ENCODE results near the gene EVI5.
"Not testable (repeated sequence)": the region's sequence is repeated elsewhere in the genome, so short reads cannot be mapped to it uniquely, and the experiment has no call there.

Gene EVI5

DNA sequence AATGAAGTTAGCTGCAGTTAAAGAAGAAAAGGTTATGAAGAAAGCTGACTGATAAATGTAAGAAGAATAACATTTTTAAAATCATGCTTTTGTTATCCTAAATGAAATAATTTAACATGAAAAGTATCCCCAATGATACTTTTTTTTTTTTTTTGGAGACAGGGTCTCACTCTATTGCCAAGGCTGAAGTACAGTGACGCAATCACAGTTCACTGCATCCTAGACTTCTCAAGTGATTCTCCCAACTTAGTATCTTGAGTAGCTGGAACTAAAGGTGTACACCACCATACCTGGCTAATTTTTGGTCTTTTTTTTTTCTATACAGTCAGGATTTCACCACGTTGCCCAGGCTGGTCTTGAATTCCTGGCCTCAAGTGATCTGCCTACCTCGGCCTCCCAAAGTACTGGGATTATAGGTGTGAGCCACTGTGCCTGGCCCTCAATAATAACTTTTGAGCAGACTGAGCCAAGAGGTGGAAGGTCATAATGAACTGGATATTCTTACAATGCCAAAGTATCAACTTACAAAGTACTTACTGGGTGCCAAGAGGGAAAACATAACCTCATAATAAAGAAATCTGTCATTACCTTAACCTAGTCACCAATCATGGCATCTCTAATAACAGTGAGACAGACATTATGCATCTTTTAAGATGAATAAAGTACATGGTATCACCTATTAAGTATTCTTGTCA, 94.5 kb downstream of the EVI5 start:
- Histone ChIP-seq H3K9ac (ENCODE audit: insufficient read length, low read depth) (no peak overlapping the region), H3K4me3 (ENCODE audit: insufficient read length, low read depth) (no peak overlapping the region), H3K4me1 (ENCODE audit: insufficient read depth, insufficient read length) (no peaks in the 10 kb centered on the region), H3K9me3 (ENCODE audit: insufficient read depth, low read length) (0 out of 2 replicates have a peak, but pooled peaks cover 3% of the 10 kb centered on the region), H3K27me3 (ENCODE audit: insufficient read depth, insufficient read length) (no peaks in the 10 kb centered on the region), H3K36me3 (ENCODE audit: insufficient read depth, insufficient read length, low read length) (peaks cover 25% of the 10 kb centered on the region)
- no peak for DNase-seq (ENCODE audit: low read depth, low spot score)
- TF ChIP-seq YY1 (IDR thresholded peaks at IDR 0.05; ENCODE audit: insufficient read depth, insufficient read length) (no peak), SUZ12 (IDR thresholded peaks at IDR 0.05; ENCODE audit: extremely low read depth, insufficient read depth, insufficient read length) (no peak)

DNA sequence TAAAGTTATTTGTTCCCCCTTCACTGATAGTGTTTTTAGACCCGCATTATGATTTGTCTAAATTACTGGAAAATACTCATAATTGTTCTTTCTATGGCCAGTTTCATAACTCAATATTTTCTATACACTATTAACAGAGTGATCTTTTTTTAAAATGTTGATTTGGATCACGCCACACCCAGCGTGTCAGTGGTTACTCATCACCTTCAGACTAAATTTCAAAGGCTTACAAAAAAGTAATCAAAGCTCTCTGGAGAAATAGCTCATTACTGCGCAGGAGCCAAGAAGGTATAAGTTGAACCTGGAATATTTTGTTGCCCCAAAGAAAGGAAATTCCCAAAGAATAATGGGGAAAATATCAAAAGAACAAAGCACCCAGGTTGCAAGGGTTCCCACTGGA, 104.9 kb downstream of the EVI5 start:
- H3K9me3 ChIP-seq (ENCODE audit: insufficient read depth, low read length), result no peaks in the 10 kb centered on the region
- H3K9ac ChIP-seq (ENCODE audit: insufficient read length, low read depth), result no peak overlapping the region
- no peaks in the 10 kb centered on the region for H3K27me3 ChIP-seq (ENCODE audit: insufficient read depth, insufficient read length)
- H3K36me3 ChIP-seq (ENCODE audit: insufficient read depth, insufficient read length, low read length), result peaks cover 18% of the 10 kb centered on the region
- no peaks in the 10 kb centered on the region for H3K4me1 ChIP-seq (ENCODE audit: insufficient read depth, insufficient read length)
- no peak for DNase-seq (ENCODE audit: low read depth, low spot score)
- no peak overlapping the region for H3K4me3 ChIP-seq (ENCODE audit: insufficient read length, low read depth)
- no peak for TF ChIP-seq YY1 (IDR thresholded peaks at IDR 0.05; ENCODE audit: insufficient read depth, insufficient read length)

DNA sequence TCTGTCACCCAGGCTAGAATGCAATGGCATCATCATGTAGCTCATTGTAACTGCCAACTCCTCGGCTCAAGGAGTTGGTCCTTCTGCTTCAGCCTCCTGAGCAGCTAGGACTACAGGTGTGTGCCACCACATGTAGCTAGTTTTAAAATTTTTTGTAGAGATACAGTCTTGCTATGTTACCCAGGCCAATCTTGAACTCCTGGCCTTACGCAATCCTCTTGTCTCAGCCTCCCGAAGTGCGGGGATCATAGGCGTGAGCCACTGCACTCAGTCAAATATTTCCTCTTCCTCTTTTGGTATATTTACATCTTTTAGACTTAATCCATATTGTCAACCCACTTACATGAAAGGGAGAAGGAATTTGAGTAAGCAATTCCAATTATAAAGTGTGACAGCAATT, 121.1 kb downstream of the EVI5 start:
- H3K9ac ChIP-seq (ENCODE audit: insufficient read length, low read depth), result no peak overlapping the region
- H3K36me3 ChIP-seq (ENCODE audit: insufficient read depth, insufficient read length, low read length), result peaks cover 8% of the 10 kb centered on the region
- TF ChIP-seq ZNF274 (IDR thresholded peaks at IDR 0.05; ENCODE audit: low read depth, low read length) (no peak), YY1 (IDR thresholded peaks at IDR 0.05; ENCODE audit: insufficient read depth, insufficient read length) (no peak), SUZ12 (IDR thresholded peaks at IDR 0.05; ENCODE audit: extremely low read depth, insufficient read depth, insufficient read length) (no peak)
- H3K9me3 ChIP-seq (ENCODE audit: insufficient read depth, low read length), result no peaks in the 10 kb centered on the region
- no peak for DNase-seq (ENCODE audit: low read depth, low spot score)
- no peaks in the 10 kb centered on the region for H3K27me3 ChIP-seq (ENCODE audit: insufficient read depth, insufficient read length)
- H3K4me1 ChIP-seq (ENCODE audit: insufficient read depth, insufficient read length), result no peaks in the 10 kb centered on the region
- H3K4me3 ChIP-seq (ENCODE audit: insufficient read length, low read depth), result no peak overlapping the region

- DNase-seq (ENCODE audit: low read depth, low spot score), result no peak
- Histone ChIP-seq H3K27me3 (ENCODE audit: insufficient read depth, insufficient read length) (no peaks in the 10 kb centered on the region), H3K9me3 (ENCODE audit: insufficient read depth, low read length) (peaks cover 4% of the 10 kb centered on the region; the same call in 1 of the 2 replicates), H3K36me3 (ENCODE audit: insufficient read depth, insufficient read length, low read length) (peaks cover 8% of the 10 kb centered on the region), H3K4me3 (ENCODE audit: insufficient read length, low read depth) (no peak overlapping the region), H3K9ac (ENCODE audit: insufficient read length, low read depth) (no peak overlapping the region), H3K4me1 (ENCODE audit: insufficient read depth, insufficient read length) (no peaks in the 10 kb centered on the region)
- TF ChIP-seq SUZ12 (IDR thresholded peaks at IDR 0.05; ENCODE audit: extremely low read depth, insufficient read depth, insufficient read length), result no peak
- no peak for TF ChIP-seq ZNF274 (IDR thresholded peaks at IDR 0.05; ENCODE audit: low read depth, low read length)
- no peak for TF ChIP-seq YY1 (IDR thresholded peaks at IDR 0.05; ENCODE audit: insufficient read depth, insufficient read length)
Measured at GRCh38 chr1:92662048-92662447, 122.9 kb downstream of the EVI5 start.

DNA sequence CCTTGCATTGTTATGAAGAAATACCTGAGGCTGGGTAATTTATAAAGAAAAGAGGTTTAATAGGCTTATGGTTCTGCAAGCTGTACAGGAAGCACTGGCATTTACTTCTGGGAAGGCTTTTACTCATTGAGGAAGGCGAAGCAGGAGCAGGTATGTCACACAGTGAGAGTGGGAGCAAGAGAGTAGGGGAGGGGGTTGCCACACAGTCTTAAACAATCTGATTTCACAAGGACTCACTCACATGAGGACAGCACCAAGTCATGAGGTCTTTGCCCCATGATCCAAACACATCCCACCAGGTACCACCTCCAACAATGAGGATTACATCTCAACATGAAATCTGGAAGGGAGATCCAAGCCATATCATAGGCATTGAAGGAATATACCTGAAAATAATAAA, 127.2 kb downstream of the EVI5 start:
- DNase-seq (ENCODE audit: low read depth, low spot score), result no peak
- H3K4me1 ChIP-seq (ENCODE audit: insufficient read depth, insufficient read length), result no peaks in the 10 kb centered on the region
- peaks cover 30% of the 10 kb centered on the region for H3K9me3 ChIP-seq (ENCODE audit: insufficient read depth, low read length)
- H3K36me3 ChIP-seq (ENCODE audit: insufficient read depth, insufficient read length, low read length), result peaks cover 12% of the 10 kb centered on the region
- H3K27me3 ChIP-seq (ENCODE audit: insufficient read depth, insufficient read length), result no peaks in the 10 kb centered on the region
- H3K9ac ChIP-seq (ENCODE audit: insufficient read length, low read depth), result no peak overlapping the region
- no peak for TF ChIP-seq ZNF274 (IDR thresholded peaks at IDR 0.05; ENCODE audit: low read depth, low read length)
- TF ChIP-seq SUZ12 (IDR thresholded peaks at IDR 0.05; ENCODE audit: extremely low read depth, insufficient read depth, insufficient read length), result no peak
- TF ChIP-seq YY1 (IDR thresholded peaks at IDR 0.05; ENCODE audit: insufficient read depth, insufficient read length), result no peak
- H3K4me3 ChIP-seq (ENCODE audit: insufficient read length, low read depth), result no peak overlapping the region

DNA sequence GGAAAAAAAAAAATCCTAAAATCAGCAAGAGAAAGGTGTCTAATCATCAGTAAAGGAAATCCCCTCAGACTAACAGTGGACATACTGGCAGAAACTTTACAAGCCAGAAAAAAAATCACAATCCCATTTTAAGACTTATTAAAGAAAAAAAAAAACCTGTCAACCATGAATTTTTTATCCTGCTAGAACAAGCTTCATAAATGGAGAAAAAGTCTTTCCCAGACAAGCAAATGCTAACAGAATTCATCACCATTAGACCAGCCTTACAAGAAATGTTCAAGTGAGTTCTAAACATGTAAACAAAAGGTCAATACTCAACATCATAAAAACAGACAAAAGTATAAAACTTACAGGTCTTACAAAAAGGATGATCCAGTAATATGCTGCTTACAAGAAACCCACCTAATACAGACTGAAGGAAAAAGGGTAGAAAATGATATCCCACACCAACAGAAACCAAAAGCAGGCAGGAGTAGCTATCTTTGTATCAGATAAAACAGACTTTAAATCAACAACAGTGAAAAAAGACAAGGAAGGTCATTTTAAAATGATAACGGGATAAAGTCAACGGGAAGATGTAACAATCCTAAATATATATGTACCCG, 129.6 kb downstream of the EVI5 start:
- Histone ChIP-seq H3K27me3 (ENCODE audit: insufficient read depth, insufficient read length) (no peaks in the 10 kb centered on the region), H3K4me3 (ENCODE audit: insufficient read length, low read depth) (no peak overlapping the region), H3K4me1 (ENCODE audit: insufficient read depth, insufficient read length) (no peaks in the 10 kb centered on the region), H3K9me3 (ENCODE audit: insufficient read depth, low read length) (peaks cover 30% of the 10 kb centered on the region), H3K36me3 (ENCODE audit: insufficient read depth, insufficient read length, low read length) (peaks cover 10% of the 10 kb centered on the region), H3K9ac (ENCODE audit: insufficient read length, low read depth) (no peak overlapping the region)
- TF ChIP-seq SUZ12 (IDR thresholded peaks at IDR 0.05; ENCODE audit: extremely low read depth, insufficient read depth, insufficient read length), result no peak
- no peak for TF ChIP-seq ZNF274 (IDR thresholded peaks at IDR 0.05; ENCODE audit: low read depth, low read length)
- no peak for TF ChIP-seq YY1 (IDR thresholded peaks at IDR 0.05; ENCODE audit: insufficient read depth, insufficient read length)
- no peak for DNase-seq (ENCODE audit: low read depth, low spot score)

- H3K27me3 ChIP-seq (ENCODE audit: insufficient read depth, insufficient read length), result no peaks in the 10 kb centered on the region
- no peak overlapping the region for H3K9ac ChIP-seq (ENCODE audit: insufficient read length, low read depth)
- H3K4me1 ChIP-seq (ENCODE audit: insufficient read depth, insufficient read length), result no peaks in the 10 kb centered on the region
- peaks cover 10% of the 10 kb centered on the region for H3K36me3 ChIP-seq (ENCODE audit: insufficient read depth, insufficient read length, low read length)
- DNase-seq (ENCODE audit: low read depth, low spot score), result no peak
- TF ChIP-seq YY1 (IDR thresholded peaks at IDR 0.05; ENCODE audit: insufficient read depth, insufficient read length) (no peak), ZNF274 (IDR thresholded peaks at IDR 0.05; ENCODE audit: low read depth, low read length) (no peak), SUZ12 (IDR thresholded peaks at IDR 0.05; ENCODE audit: extremely low read depth, insufficient read depth, insufficient read length) (no peak)
- no peak overlapping the region for H3K4me3 ChIP-seq (ENCODE audit: insufficient read length, low read depth)
- peaks cover 30% of the 10 kb centered on the region for H3K9me3 ChIP-seq (ENCODE audit: insufficient read depth, low read length)
Measured at GRCh38 chr1:92653605-92654381, 131.1 kb downstream of the EVI5 start.

DNA sequence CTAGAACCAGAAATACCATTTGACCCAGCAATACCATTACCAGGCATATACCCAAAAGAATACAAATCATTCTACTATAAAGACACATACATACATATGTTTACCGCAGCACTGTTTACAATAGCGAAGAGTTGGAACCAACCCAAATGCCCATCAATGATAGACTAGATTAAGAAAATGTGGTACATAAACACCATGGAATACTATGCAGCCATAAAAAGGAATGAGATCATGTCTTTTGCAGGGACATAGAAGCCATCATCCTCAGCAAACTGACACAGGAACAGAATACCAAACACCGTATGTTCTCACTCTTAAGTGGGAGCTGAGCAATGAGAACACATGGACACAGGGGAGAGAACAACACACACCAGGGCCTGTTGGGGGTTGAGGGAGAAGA, 144.2 kb downstream of the EVI5 start:
- H3K9ac ChIP-seq (ENCODE audit: insufficient read length, low read depth); H3K4me3 ChIP-seq (ENCODE audit: insufficient read length, low read depth); H3K27me3 ChIP-seq (ENCODE audit: insufficient read depth, insufficient read length); H3K4me1 ChIP-seq (ENCODE audit: insufficient read depth, insufficient read length); DNase-seq (ENCODE audit: low read depth, low spot score); H3K36me3 ChIP-seq (ENCODE audit: insufficient read depth, insufficient read length, low read length); H3K9me3 ChIP-seq (ENCODE audit: insufficient read depth, low read length): not testable (repeated sequence)
